GM12865 (cell line): ENCODE measurements around the gene DAPP1.
A peak's percentile ranks its signal among the peaks of the same experiment; 100 is the strongest.

Experiments
- DNase-seq: peaks from one replicate; pipeline ENCODE4 v3.0.0; 2010; ENCODE audit warnings: low read depth
- H3K4me3 ChIP-seq: 2 replicates; pipeline ENCODE4 v1.5.1; 2011; ENCODE audit warnings: mild to moderate bottlenecking, low read depth, low read length, control low read depth
- TF ChIP-seq, protein P1 (sequence below): IDR thresholded peaks from 2 replicates; pipeline ENCODE4 v1.5.1; 2011; ENCODE audit warnings: low read length, control low read depth, low read depth, inconsistent platforms; ENCODE audit not compliant: insufficient read depth; ENCODE audit errors: missing control alignments

DAPP1 gene

DNA sequence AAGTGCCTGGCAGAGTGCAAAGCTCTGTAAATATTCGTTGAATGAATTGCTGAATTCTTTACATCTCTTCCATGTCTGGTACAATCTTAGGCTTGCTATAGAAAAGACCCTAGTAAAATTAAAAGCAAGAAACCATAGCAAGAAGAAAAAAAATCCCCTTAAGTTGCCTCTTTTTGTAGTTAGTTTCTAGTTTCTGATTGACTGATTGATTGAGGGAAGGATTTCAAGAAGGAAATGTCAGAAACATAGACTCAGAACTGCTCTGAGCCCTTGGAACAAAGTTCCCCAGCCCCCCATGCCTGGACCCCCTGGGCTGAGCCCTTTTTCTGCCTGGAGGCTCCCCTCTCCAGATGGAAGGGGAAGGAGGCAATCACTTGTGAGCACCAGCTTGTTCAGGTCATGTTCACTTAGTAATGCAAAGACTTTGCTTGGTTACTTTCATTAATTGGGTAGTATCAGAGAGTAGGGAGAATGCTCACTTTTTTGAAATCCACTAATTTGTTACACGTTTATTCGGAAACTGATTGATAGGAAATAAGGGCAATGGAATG lies 35.6 kb downstream of the DAPP1 start:
- TF ChIP-seq, protein P1, sequence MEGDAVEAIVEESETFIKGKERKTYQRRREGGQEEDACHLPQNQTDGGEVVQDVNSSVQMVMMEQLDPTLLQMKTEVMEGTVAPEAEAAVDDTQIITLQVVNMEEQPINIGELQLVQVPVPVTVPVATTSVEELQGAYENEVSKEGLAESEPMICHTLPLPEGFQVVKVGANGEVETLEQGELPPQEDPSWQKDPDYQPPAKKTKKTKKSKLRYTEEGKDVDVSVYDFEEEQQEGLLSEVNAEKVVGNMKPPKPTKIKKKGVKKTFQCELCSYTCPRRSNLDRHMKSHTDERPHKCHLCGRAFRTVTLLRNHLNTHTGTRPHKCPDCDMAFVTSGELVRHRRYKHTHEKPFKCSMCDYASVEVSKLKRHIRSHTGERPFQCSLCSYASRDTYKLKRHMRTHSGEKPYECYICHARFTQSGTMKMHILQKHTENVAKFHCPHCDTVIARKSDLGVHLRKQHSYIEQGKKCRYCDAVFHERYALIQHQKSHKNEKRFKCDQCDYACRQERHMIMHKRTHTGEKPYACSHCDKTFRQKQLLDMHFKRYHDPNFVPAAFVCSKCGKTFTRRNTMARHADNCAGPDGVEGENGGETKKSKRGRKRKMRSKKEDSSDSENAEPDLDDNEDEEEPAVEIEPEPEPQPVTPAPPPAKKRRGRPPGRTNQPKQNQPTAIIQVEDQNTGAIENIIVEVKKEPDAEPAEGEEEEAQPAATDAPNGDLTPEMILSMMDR = no peak
- peak overlapping the region; percentile 10; the same call in 1 of the 2 replicates for H3K4me3 ChIP-seq
- peak; percentile 38 for DNase-seq

DNA sequence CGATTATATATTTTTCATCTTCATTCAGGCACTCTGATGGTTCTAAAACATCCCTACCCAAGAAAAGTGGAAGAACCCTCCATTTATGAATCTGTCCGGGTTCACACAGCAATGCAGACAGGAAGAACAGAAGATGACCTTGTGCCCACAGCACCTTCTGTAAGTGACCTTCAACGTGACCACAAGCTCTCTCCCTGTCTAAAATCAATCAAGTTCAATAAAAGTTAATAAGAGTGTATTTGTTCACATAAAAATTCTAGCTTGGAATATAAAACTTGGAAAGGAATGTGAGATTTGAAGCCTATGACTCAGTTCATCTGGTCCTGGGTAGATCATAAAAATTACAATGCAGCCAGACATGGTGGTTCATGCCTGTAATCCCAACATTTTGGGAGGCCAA lies 36.6 kb downstream of the DAPP1 start:
- TF ChIP-seq, protein P1 = no peak
- DNase-seq = no peak
- no peak overlapping the region for H3K4me3 ChIP-seq

- no peak for DNase-seq
- TF ChIP-seq, protein P1 = no peak
- no peak overlapping the region for H3K4me3 ChIP-seq
Measured at GRCh38 chr4:99853999-99854398, 37.4 kb downstream of the DAPP1 start.

DNA sequence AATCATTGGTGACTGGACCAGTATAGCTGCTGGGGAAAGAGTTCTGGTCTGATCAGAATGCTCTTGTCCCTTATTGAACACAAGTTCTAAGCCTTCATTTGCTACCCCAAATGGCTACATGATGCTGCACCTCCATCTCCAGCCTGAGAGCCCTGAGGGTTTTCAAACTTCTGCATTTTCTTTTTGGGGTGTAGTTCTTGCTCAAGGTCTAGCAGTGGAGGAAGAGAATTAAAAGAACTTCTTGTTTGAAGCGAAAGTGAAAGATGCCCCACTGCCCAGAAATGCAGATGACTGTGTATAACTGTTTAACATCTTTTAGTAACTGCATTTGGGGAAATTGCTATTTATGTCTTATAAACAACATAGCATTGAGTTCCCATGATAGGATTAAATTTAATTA lies 39.1 kb downstream of the DAPP1 start:
- peak; percentile 71 for DNase-seq
- TF ChIP-seq, protein P1 = no peak
- no peak overlapping the region for H3K4me3 ChIP-seq

DNA sequence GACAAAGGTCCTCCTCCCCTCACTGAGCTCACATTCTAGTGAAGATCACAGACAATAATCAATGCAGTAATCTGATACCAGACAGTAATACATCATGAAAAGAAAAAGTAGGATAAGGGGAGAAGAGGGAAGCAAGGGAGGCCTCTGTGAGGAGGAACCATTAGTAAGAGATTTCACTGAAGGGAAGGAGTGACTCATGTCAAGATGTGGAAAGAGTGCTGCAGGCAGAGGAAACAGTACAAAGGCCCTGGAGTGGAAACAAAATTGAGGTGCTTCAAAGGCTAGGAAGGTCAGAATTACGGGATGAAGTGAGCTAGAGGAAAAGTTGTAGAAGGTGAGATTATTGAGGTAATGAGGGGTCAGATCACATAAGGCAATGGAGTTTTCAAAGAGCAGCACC lies 39.5 kb downstream of the DAPP1 start:
- TF ChIP-seq, protein P1 = no peak
- DNase-seq = no peak
- H3K4me3 ChIP-seq = no peak overlapping the region

DNA sequence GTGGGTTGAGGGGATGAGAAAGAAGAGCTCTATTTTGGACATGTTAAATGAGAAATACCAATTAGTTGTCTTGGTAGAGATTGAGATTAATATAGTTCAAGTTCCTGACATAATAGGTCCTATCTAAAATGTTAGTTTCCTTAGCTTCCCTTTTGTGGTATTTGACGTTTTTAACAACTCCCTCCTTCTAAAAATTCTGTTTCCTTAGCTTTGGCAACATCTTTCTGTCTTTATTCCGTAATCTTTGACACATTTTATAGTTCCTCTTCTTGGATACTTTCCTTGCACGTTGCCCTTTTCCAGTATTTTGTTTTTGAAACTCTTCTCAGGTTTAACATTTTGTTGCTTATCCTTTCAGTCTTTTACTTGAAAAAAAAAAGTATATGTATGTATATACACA lies 40.7 kb downstream of the DAPP1 start:
- TF ChIP-seq, protein P1 = no peak
- no peak overlapping the region for H3K4me3 ChIP-seq
- no peak for DNase-seq

- H3K4me3 ChIP-seq = no peak overlapping the region
- TF ChIP-seq, protein P1 = no peak
- peak; percentile 39 for DNase-seq
Measured at GRCh38 chr4:99859618-99860017, 43.0 kb downstream of the DAPP1 start.
